Neural cell (in vitro differentiated cells): ENCODE measurements around the gene TOP2B. TPM values are rescaled to one million over a fixed set of nuclear protein-coding genes. Genes with fewer than 3 reads are reported as not detected.

Experiments
- H2AFZ ChIP-seq: fragments of 200-600, 300-800 bp; sonication (generic), shearing (Covaris generic); 2 replicates; pipeline ENCODE4 v1.6.0; 2014; ENCODE audit warnings: low read depth, mild to moderate bottlenecking, antibody characterized with exemption, low read length, moderate library complexity
- H3F3A ChIP-seq: fragments of 200-600 bp; shearing (Covaris generic); 2 replicates; pipeline ENCODE4 v1.6.1; 2016; ENCODE audit warnings: mild to moderate bottlenecking, moderate library complexity, mixed read lengths, antibody characterized with exemption, low read length; ENCODE audit not compliant: insufficient read depth, poor library complexity, severe bottlenecking
- H3K27ac ChIP-seq: fragments of 200-600, 300-800 bp; sonication (generic), shearing (Covaris generic); 2 replicates; pipeline ENCODE4 v1.5.1; 2014; ENCODE audit warnings: mild to moderate bottlenecking, low read length, moderate library complexity
- H3K27me3 ChIP-seq: fragments of 300-800, 200-600 bp; sonication (generic), shearing (Covaris generic); 2 replicates; pipeline ENCODE4 v1.6.0; 2014; ENCODE audit warnings: mild to moderate bottlenecking, low read depth, low read length, moderate library complexity; ENCODE audit not compliant: insufficient read depth
- H3K36me3 ChIP-seq: fragments of 300-800, 200-600 bp; sonication (generic), shearing (Covaris generic); 2 replicates; pipeline ENCODE4 v1.5.1; 2014; ENCODE audit warnings: mild to moderate bottlenecking, antibody characterized with exemption, low read length, moderate library complexity; ENCODE audit not compliant: insufficient read depth
- H3K4me2 ChIP-seq: fragments of 300-800, 200-600 bp; sonication (generic), shearing (Covaris generic); 2 replicates; pipeline ENCODE4 v1.6.0; 2014; ENCODE audit warnings: mild to moderate bottlenecking, low read length
- H3K4me3 ChIP-seq: fragments of 300-800, 200-600 bp; sonication (generic), shearing (Covaris generic); 2 replicates; pipeline ENCODE4 v1.5.1; 2014; ENCODE audit warnings: mild to moderate bottlenecking, low read length, moderate library complexity
- H3K79me2 ChIP-seq: fragments of 200-600 bp; shearing (Covaris generic); replicated peaks from 2 replicates; pipeline ENCODE4 v1.6.0; 2014; ENCODE audit warnings: mild to moderate bottlenecking, low read length, moderate library complexity; ENCODE audit not compliant: insufficient read depth
- H3K9ac ChIP-seq: fragments of 300-800, 200-600 bp; sonication (generic), shearing (Covaris generic); 2 replicates; pipeline ENCODE4 v1.6.1; 2016; ENCODE audit warnings: mild to moderate bottlenecking, low read length, mixed read lengths
- H3K9me2 ChIP-seq: fragments of 200-600 bp; shearing (Covaris generic); 2 replicates; pipeline ENCODE4 v1.6.1; 2016; ENCODE audit warnings: mild to moderate bottlenecking, low read length, mixed read lengths; ENCODE audit not compliant: insufficient read depth
- H3K9me3 ChIP-seq: fragments of 200-600, 300-800 bp; sonication (generic), shearing (Covaris generic); 2 replicates; pipeline ENCODE4 v1.6.1; 2016; ENCODE audit warnings: mild to moderate bottlenecking, mixed run types, low read length, moderate library complexity, mixed read lengths
- H4K20me1 ChIP-seq: fragments of 200-600 bp; shearing (Covaris generic); 2 replicates; pipeline ENCODE4 v1.6.1; 2016; ENCODE audit warnings: mild to moderate bottlenecking, mixed run types; ENCODE audit not compliant: insufficient read depth
- EP300 ChIP-seq: fragments of 450-650 bp; conservative IDR thresholded peaks from 2 replicates; pipeline ENCODE4 v1.6.1; 2014; ENCODE audit warnings: antibody characterized with exemption, mild to moderate bottlenecking, moderate library complexity; ENCODE audit not compliant: poor library complexity, severe bottlenecking
- EZH2 ChIP-seq: fragments of 200-600, 300-800 bp; shearing (Covaris generic), sonication (generic); IDR thresholded peaks from 2 replicates; pipeline ENCODE4 v1.6.1; 2014; ENCODE audit warnings: antibody characterized with exemption, low read length, borderline replicate concordance, mild to moderate bottlenecking; ENCODE audit not compliant: insufficient read depth, poor library complexity, severe bottlenecking
- MXI1 ChIP-seq: fragments of 450-650 bp; conservative IDR thresholded peaks from 2 replicates; pipeline ENCODE4 v1.6.1; 2014; ENCODE audit warnings: antibody characterized with exemption, mild to moderate bottlenecking; ENCODE audit not compliant: poor library complexity, severe bottlenecking
- POLR2AphosphoS5 ChIP-seq: IDR thresholded peaks from 2 replicates; pipeline ENCODE4 v1.6.1; 2012
- RAD21 ChIP-seq: fragments of 450-650 bp; conservative IDR thresholded peaks from 2 replicates; pipeline ENCODE4 v1.6.1; 2014; ENCODE audit warnings: antibody characterized with exemption, mild to moderate bottlenecking, moderate library complexity
- REST ChIP-seq: IDR thresholded peaks from 2 replicates; pipeline ENCODE4 v1.6.1; 2012; ENCODE audit warnings: borderline replicate concordance
- SMC3 ChIP-seq: fragments of 450-650 bp; conservative IDR thresholded peaks from 2 replicates; pipeline ENCODE4 v1.6.1; 2014; ENCODE audit warnings: antibody characterized with exemption, mild to moderate bottlenecking, moderate library complexity; ENCODE audit not compliant: poor library complexity
- TAF1 ChIP-seq: IDR thresholded peaks from 2 replicates; pipeline ENCODE4 v1.6.1; 2012; ENCODE audit warnings: low read depth
- polyA plus RNA-seq: library from polyadenylated mRNA; depleted of rRNA; stranded (reverse); fragments of >200 nt; gene quantifications from 2 replicates; pipeline ENCODE4 v1.2.3, GENCODE V29; 2014
- TF ChIP-seq, protein P1 (sequence below): fragments of 450-650 bp; IDR thresholded peaks from 2 replicates; pipeline ENCODE4 v1.5.1; 2014; ENCODE audit warnings: antibody characterized with exemption, mild to moderate bottlenecking, moderate library complexity; ENCODE audit not compliant: poor library complexity, severe bottlenecking

Gene TOP2B
- polyA plus RNA-seq, 1 donor from 2014 or later, result 440 TPM

DNA sequence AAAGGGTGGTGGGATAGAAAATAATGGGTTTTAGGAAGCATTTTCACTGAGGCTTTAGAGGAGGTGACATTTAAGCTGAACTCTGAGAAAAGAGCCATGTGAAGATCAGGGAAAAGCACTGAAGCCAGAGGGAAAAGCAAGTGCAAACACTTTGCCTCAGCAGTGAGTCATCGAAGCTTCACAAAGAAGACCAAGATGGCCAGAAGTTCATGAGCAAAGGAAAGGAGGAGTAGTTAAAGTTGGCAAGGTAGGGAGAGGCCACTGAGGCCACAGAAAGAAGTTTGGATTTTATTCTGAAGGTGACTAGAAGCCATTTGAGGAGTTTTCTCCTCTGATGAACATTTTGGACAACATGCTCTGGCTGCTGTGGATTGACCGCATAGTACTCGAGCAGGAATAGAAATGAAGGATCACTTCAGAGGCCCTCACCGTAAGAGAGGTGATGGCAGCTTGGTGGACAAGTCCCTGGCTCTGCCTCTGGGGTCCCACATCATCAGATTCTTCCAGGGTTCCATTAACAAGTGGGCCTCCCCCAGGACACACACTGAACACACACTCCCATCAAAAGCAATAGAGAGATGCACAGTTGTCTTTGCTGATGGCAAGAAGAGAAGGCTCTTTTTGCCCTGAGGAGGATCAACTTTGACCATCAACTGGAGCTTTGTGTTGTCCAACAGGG lies 75.5 kb downstream of the TOP2B start:
- Histone ChIP-seq H3F3A (no peaks in the 10 kb centered on the region), H3K9me2 (no peaks in the 10 kb centered on the region), H3K9me3 (no peaks in the 10 kb centered on the region), H3K27me3 (no peaks in the 10 kb centered on the region), H4K20me1 (no peaks in the 10 kb centered on the region), H2AFZ (no peak overlapping the region), H3K27ac (no peak overlapping the region), H3K36me3 (no peaks in the 10 kb centered on the region), H3K9ac (no peak overlapping the region), H3K79me2 (no peaks in the 10 kb centered on the region), H3K4me3 (no peak overlapping the region), H3K4me2 (no peak overlapping the region)
- TF ChIP-seq, protein P1, sequence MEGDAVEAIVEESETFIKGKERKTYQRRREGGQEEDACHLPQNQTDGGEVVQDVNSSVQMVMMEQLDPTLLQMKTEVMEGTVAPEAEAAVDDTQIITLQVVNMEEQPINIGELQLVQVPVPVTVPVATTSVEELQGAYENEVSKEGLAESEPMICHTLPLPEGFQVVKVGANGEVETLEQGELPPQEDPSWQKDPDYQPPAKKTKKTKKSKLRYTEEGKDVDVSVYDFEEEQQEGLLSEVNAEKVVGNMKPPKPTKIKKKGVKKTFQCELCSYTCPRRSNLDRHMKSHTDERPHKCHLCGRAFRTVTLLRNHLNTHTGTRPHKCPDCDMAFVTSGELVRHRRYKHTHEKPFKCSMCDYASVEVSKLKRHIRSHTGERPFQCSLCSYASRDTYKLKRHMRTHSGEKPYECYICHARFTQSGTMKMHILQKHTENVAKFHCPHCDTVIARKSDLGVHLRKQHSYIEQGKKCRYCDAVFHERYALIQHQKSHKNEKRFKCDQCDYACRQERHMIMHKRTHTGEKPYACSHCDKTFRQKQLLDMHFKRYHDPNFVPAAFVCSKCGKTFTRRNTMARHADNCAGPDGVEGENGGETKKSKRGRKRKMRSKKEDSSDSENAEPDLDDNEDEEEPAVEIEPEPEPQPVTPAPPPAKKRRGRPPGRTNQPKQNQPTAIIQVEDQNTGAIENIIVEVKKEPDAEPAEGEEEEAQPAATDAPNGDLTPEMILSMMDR, result no peak
- TF ChIP-seq POLR2AphosphoS5 (no peak), TAF1 (no peak), RAD21 (no peak), REST (no peak), EP300 (no peak), MXI1 (no peak), EZH2 (no peak), SMC3 (no peak)

DNA sequence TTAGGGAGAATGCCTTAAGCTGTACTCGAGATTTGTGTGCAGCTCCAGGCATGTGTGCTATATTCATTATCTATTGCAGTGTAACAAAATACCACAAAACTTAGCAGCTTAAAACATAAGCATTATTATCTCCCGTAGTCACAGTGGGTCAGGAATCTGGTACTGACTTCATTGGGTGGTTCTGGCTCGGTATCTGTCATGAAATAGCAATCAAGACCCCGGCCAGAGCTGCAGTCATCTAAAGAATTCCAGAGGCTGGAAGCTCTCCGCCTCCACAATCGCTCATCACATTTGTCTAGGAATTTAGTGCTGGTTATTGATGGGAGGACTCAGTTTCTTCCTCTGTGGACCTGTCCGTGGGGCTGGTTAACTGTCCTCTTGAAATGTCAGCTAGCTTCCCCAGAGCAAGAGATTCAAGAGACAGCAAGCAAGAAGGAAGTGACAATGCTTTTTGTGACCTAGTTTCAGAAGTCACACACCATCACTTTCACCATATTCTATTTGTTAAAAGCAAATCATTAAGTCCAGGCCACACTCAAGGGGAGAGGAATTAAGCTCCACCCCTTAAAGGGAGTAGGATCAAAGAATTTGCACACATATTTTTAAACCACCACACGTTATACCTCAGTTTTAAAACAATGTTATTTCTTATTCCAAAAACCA lies 76.1 kb downstream of the TOP2B start:
- no peaks in the 10 kb centered on the region for H3K27me3 ChIP-seq
- no peak overlapping the region for H3K4me3 ChIP-seq
- no peaks in the 10 kb centered on the region for H4K20me1 ChIP-seq
- H3K9me3 ChIP-seq, result no peaks in the 10 kb centered on the region
- no peak for TF ChIP-seq RAD21
- no peak for TF ChIP-seq SMC3
- no peak for TF ChIP-seq TAF1
- no peak for TF ChIP-seq EZH2
- TF ChIP-seq REST, result no peak
- TF ChIP-seq MXI1, result no peak
- TF ChIP-seq, protein P1, result no peak
- no peak for TF ChIP-seq EP300
- TF ChIP-seq POLR2AphosphoS5, result no peak
- no peak overlapping the region for H3K4me2 ChIP-seq
- no peaks in the 10 kb centered on the region for H3K79me2 ChIP-seq
- H2AFZ ChIP-seq, result no peak overlapping the region
- no peaks in the 10 kb centered on the region for H3K36me3 ChIP-seq
- no peak overlapping the region for H3K27ac ChIP-seq
- no peaks in the 10 kb centered on the region for H3F3A ChIP-seq
- H3K9ac ChIP-seq, result no peak overlapping the region
- no peaks in the 10 kb centered on the region for H3K9me2 ChIP-seq
